Adipocyte (in vitro differentiated cells): ENCODE measurements around the gene NDST1.
A peak's percentile ranks its signal among the peaks of the same experiment; 100 is the strongest.

Experiments used
- DNase-seq: peaks from one replicate; pipeline ENCODE4 v3.0.0-alpha.2; 2015; ENCODE audit warnings: low read depth
- H3K27me3 ChIP-seq: replicated peaks from 2 replicates; pipeline ENCODE4 v1.7.0; 2013; ENCODE audit warnings: mild to moderate bottlenecking, low read length, moderate library complexity; ENCODE audit not compliant: control insufficient read depth, insufficient read depth
- H3K36me3 ChIP-seq: 2 replicates; pipeline ENCODE4 v1.7.0; 2013; ENCODE audit warnings: low read length, mild to moderate bottlenecking, moderate library complexity; ENCODE audit not compliant: control insufficient read depth, insufficient read depth, severe bottlenecking
- H3K4me1 ChIP-seq: 2 replicates; pipeline ENCODE4 v1.7.0; 2013; ENCODE audit warnings: mild to moderate bottlenecking, low read length, moderate library complexity; ENCODE audit not compliant: control insufficient read depth, insufficient read depth
- H3K4me3 ChIP-seq: 2 replicates; pipeline ENCODE4 v1.7.0; 2013; ENCODE audit warnings: mild to moderate bottlenecking, low read length, moderate library complexity
- H3K9ac ChIP-seq: 2 replicates; pipeline ENCODE4 v1.7.0; 2013; ENCODE audit warnings: mild to moderate bottlenecking, low read length, moderate library complexity
- H3K9me3 ChIP-seq: 2 replicates; pipeline ENCODE4 v1.7.0; 2013; ENCODE audit warnings: mild to moderate bottlenecking, low read length, moderate library complexity; ENCODE audit not compliant: control insufficient read depth

NDST1 gene

GRCh38 chr5:150583541-150584225 is 75.8 kb downstream of the NDST1 start:
- H3K9me3 ChIP-seq, result no peaks in the 10 kb centered on the region
- no peak for DNase-seq
- H3K36me3 ChIP-seq, result no peaks in the 10 kb centered on the region
- H3K4me3 ChIP-seq, result no peak overlapping the region
- H3K9ac ChIP-seq, result no peak overlapping the region
- H3K4me1 ChIP-seq, result peaks cover 11% of the 10 kb centered on the region
- H3K27me3 ChIP-seq, result peaks cover 47% of the 10 kb centered on the region

- no peaks in the 10 kb centered on the region for H3K36me3 ChIP-seq
- peaks cover 17% of the 10 kb centered on the region for H3K4me1 ChIP-seq
- no peak overlapping the region for H3K4me3 ChIP-seq
- DNase-seq, result no peak
- H3K9ac ChIP-seq, result no peak overlapping the region
- H3K9me3 ChIP-seq, result no peaks in the 10 kb centered on the region
- H3K27me3 ChIP-seq, result peaks cover 47% of the 10 kb centered on the region
Measured at GRCh38 chr5:150584556-150585335, 76.8 kb downstream of the NDST1 start.

GRCh38 chr5:150585781-150586341 is 77.9 kb downstream of the NDST1 start:
- H3K36me3 ChIP-seq, result no peaks in the 10 kb centered on the region

GRCh38 chr5:150587016-150587415 is 79.1 kb downstream of the NDST1 start:
- Histone ChIP-seq H3K36me3 (no peaks in the 10 kb centered on the region), H3K9me3 (no peaks in the 10 kb centered on the region), H3K9ac (no peak overlapping the region), H3K4me3 (no peak overlapping the region), H3K27me3 (peaks cover 37% of the 10 kb centered on the region), H3K4me1 (peaks cover 31% of the 10 kb centered on the region)
- no peak for DNase-seq

More at GRCh38 chr5:150585781-150586341, 77.9 kb downstream of the NDST1 start:
- Histone ChIP-seq H3K4me1 (peaks cover 27% of the 10 kb centered on the region), H3K9me3 (no peaks in the 10 kb centered on the region), H3K27me3 (peaks cover 38% of the 10 kb centered on the region), H3K9ac (no peak overlapping the region), H3K4me3 (no peak overlapping the region)
- no peak for DNase-seq

GRCh38 chr5:150587856-150588595 is 80.1 kb downstream of the NDST1 start:
- Histone ChIP-seq H3K36me3 (no peaks in the 10 kb centered on the region), H3K27me3 (peaks cover 44% of the 10 kb centered on the region), H3K9ac (no peak overlapping the region), H3K9me3 (no peaks in the 10 kb centered on the region), H3K4me3 (no peak overlapping the region), H3K4me1 (peaks cover 31% of the 10 kb centered on the region)
- DNase-seq, result peak; percentile 37

- H3K9me3 ChIP-seq, result no peaks in the 10 kb centered on the region
- no peak overlapping the region for H3K9ac ChIP-seq
- peaks cover 31% of the 10 kb centered on the region for H3K4me1 ChIP-seq
- peaks cover 45% of the 10 kb centered on the region for H3K27me3 ChIP-seq
- no peaks in the 10 kb centered on the region for H3K36me3 ChIP-seq
- H3K4me3 ChIP-seq, result no peak overlapping the region
- no peak for DNase-seq
Measured at GRCh38 chr5:150588596-150588890, 80.6 kb downstream of the NDST1 start.

GRCh38 chr5:150589862-150590601 is 82.1 kb downstream of the NDST1 start:
- no peak overlapping the region for H3K9ac ChIP-seq
- peaks cover 31% of the 10 kb centered on the region for H3K4me1 ChIP-seq
- DNase-seq, result no peak
- peaks cover 51% of the 10 kb centered on the region for H3K27me3 ChIP-seq
- H3K9me3 ChIP-seq, result no peaks in the 10 kb centered on the region
- H3K36me3 ChIP-seq, result no peaks in the 10 kb centered on the region
- no peak overlapping the region for H3K4me3 ChIP-seq

- Histone ChIP-seq H3K36me3 (no peaks in the 10 kb centered on the region), H3K27me3 (peaks cover 40% of the 10 kb centered on the region), H3K9ac (no peak overlapping the region), H3K4me1 (peaks cover 31% of the 10 kb centered on the region), H3K9me3 (no peaks in the 10 kb centered on the region), H3K4me3 (no peak overlapping the region)
- DNase-seq, result no peak
Measured at GRCh38 chr5:150590979-150591695, 83.2 kb downstream of the NDST1 start.

- no peak overlapping the region for H3K4me3 ChIP-seq
- peaks cover 20% of the 10 kb centered on the region for H3K4me1 ChIP-seq
- no peaks in the 10 kb centered on the region for H3K36me3 ChIP-seq
- DNase-seq, result peak; percentile 35
- no peak overlapping the region for H3K9ac ChIP-seq
- H3K27me3 ChIP-seq, result peaks cover 28% of the 10 kb centered on the region
- H3K9me3 ChIP-seq, result no peaks in the 10 kb centered on the region
Measured at GRCh38 chr5:150593593-150593992, 85.7 kb downstream of the NDST1 start.

GRCh38 chr5:150593996-150594395 is 86.1 kb downstream of the NDST1 start:
- H3K4me1 ChIP-seq, result peaks cover 20% of the 10 kb centered on the region
- peaks cover 28% of the 10 kb centered on the region for H3K27me3 ChIP-seq
- no peaks in the 10 kb centered on the region for H3K36me3 ChIP-seq
- no peaks in the 10 kb centered on the region for H3K9me3 ChIP-seq
- DNase-seq, result no peak
- H3K4me3 ChIP-seq, result no peak overlapping the region
- H3K9ac ChIP-seq, result no peak overlapping the region
